Keratinocyte (primary cell): Measurements from ENCODE around the gene OSGEPL1.

Source experiments
- CTCF ChIP-seq, 3 experiments: IDR thresholded peaks in 1 of 3; conservative IDR thresholded peaks in 1 of 3; optimal IDR thresholded peaks in 1 of 3; 2 replicates in 2 of 3; 3 replicates in 1 of 3; pipeline versions ENCODE3 to v1.5.1; 2011; ENCODE audit warnings: low read length in 3 of 3, mild to moderate bottlenecking in 3 of 3, moderate library complexity in 2 of 3, control low read depth in 1 of 3, inconsistent platforms in 1 of 3; ENCODE audit not compliant: insufficient read depth in 2 of 3; ENCODE audit errors: extremely low read depth in 1 of 3
- EZH2 ChIP-seq: IDR thresholded peaks from one replicate; pipeline ENCODE4 v1.6.1; 2012; ENCODE audit warnings: inconsistent platforms, mild to moderate bottlenecking, low read length, moderate library complexity

GRCh38 chr2:189799030-189799331 is 36.4 kb upstream of the OSGEPL1 start:
- TF ChIP-seq CTCF (optimal IDR thresholded peaks at IDR 0.05 in 1 of 3, IDR thresholded peaks at IDR 0.05 in 1 of 3, conservative IDR thresholded peaks at IDR 0.05 in 1 of 3; ENCODE audit: extremely low read depth in 1 of 3, insufficient read depth in 2 of 3, low read length in 3 of 3) (no peak), EZH2 (no peak)
